ENCODE results near the gene MMP20.

DNA sequence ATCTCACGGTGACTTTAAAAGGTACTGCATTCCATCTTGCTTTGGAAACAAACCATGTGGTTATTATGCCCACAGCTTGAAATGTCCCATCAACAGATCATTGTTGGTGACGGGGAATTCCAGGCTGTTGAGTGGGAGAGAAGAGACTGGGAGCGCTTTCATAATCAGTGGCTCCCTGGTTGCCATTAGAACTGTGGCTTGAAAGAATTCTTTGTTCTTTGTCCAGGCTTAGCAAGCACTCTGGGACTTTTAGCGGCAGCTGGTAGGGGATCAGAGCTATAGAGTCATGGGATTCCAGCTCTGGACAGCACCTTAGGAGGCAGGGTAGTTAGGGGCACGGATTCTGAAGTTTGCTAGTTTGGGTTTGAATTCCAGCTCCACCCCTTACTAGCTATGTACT lies 22.0 kb downstream of the MMP20 start:
- TF ChIP-seq POLR2A (IDR thresholded peaks at IDR 0.05) (no peak), CTCF (IDR thresholded peaks at IDR 0.05) (no peak)
